Measurements from ENCODE around the gene S100A8.

The S100A8 gene

DNA sequence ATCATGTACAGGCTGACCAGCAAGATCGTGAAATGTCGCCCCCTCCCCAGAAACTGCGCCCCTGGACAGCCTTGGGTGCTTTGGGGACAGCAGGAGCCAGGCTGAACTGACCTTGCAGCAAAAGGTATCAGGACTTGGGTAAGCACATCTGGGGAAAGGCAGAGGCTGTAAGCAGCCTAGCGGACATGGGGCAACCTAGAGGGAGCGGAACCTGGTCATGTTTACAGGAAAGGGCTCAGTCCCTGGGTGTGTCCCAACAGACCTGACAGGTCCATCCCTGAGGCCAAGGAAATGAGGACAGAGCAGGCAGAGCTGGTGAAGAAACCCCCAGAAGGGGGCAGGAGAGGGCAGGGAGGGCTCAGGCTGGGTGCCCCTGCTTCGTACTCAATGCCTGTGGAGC is 3.1 kb upstream of the S100A8 start:
- no peaks in the 10 kb centered on the region for H3K9me2 ChIP-seq (replicated peaks; ENCODE audit: insufficient read depth, low read length)
- no peaks in the 10 kb centered on the region for H4K20me1 ChIP-seq (ENCODE audit: low read depth, low read length)
- H3F3A ChIP-seq (ENCODE audit: insufficient read depth) = no peaks in the 10 kb centered on the region
- no peaks in the 10 kb centered on the region for H3K36me3 ChIP-seq (ENCODE audit: low read length)
- no peak overlapping the region for H3K27ac ChIP-seq (ENCODE audit: low read depth, low read length)
- no peaks in the 10 kb centered on the region for H3K9me3 ChIP-seq (ENCODE audit: insufficient read depth, low read length)
- H3K79me2 ChIP-seq (ENCODE audit: insufficient read depth, low read length) = no peaks in the 10 kb centered on the region
- H3K27me3 ChIP-seq (ENCODE audit: low read length) = no peaks in the 10 kb centered on the region
- no peak overlapping the region for H3K4me2 ChIP-seq (ENCODE audit: low read depth, low read length, poor library complexity, severe bottlenecking)
- H3K9ac ChIP-seq (ENCODE audit: low read length) = no peak overlapping the region
- TF ChIP-seq EZH2phosphoT487 (conservative IDR thresholded peaks at IDR 0.05; ENCODE audit: low read length) = no peak
- TF ChIP-seq, protein P1, sequence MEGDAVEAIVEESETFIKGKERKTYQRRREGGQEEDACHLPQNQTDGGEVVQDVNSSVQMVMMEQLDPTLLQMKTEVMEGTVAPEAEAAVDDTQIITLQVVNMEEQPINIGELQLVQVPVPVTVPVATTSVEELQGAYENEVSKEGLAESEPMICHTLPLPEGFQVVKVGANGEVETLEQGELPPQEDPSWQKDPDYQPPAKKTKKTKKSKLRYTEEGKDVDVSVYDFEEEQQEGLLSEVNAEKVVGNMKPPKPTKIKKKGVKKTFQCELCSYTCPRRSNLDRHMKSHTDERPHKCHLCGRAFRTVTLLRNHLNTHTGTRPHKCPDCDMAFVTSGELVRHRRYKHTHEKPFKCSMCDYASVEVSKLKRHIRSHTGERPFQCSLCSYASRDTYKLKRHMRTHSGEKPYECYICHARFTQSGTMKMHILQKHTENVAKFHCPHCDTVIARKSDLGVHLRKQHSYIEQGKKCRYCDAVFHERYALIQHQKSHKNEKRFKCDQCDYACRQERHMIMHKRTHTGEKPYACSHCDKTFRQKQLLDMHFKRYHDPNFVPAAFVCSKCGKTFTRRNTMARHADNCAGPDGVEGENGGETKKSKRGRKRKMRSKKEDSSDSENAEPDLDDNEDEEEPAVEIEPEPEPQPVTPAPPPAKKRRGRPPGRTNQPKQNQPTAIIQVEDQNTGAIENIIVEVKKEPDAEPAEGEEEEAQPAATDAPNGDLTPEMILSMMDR (IDR thresholded peaks at IDR 0.05; ENCODE audit: insufficient read depth, low read length, poor library complexity, severe bottlenecking) = no peak
- H3K4me3 ChIP-seq (ENCODE audit: insufficient read depth, low read length, poor library complexity, severe bottlenecking) = no peak overlapping the region
- H2AFZ ChIP-seq (ENCODE audit: low read depth, low read length, severe bottlenecking) = no peak overlapping the region

DNA sequence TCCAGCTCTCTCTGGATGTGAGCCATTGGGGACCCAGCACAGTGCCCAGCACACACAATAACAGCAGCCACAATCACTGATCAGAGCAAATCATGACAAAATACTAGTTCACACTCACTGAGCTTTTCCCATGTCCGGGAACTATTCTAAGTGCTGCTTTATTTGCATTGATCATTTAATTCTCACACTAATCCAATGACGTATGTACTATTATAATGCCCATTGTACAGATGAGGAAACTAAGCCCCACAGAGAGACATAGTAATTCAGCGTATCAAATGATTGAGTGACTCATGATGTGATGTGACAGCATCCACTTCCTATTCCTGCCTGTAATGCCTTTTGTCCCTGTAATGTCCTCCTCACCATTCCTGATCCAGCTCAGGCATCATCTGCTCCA is 1.9 kb upstream of the S100A8 start:
- Histone ChIP-seq H3K79me2 (ENCODE audit: insufficient read depth, low read length) (no peaks in the 10 kb centered on the region), H3K9me2 (replicated peaks; ENCODE audit: insufficient read depth, low read length) (no peaks in the 10 kb centered on the region), H3K27me3 (ENCODE audit: low read length) (no peaks in the 10 kb centered on the region), H3F3A (ENCODE audit: insufficient read depth) (no peaks in the 10 kb centered on the region), H3K4me2 (ENCODE audit: low read depth, low read length, poor library complexity, severe bottlenecking) (no peak overlapping the region), H3K9me3 (ENCODE audit: insufficient read depth, low read length) (no peaks in the 10 kb centered on the region), H2AFZ (ENCODE audit: low read depth, low read length, severe bottlenecking) (no peak overlapping the region), H4K20me1 (ENCODE audit: low read depth, low read length) (no peaks in the 10 kb centered on the region), H3K4me3 (ENCODE audit: insufficient read depth, low read length, poor library complexity, severe bottlenecking) (no peak overlapping the region), H3K36me3 (ENCODE audit: low read length) (no peaks in the 10 kb centered on the region), H3K9ac (ENCODE audit: low read length) (no peak overlapping the region), H3K27ac (ENCODE audit: low read depth, low read length) (no peak overlapping the region)
- no peak for TF ChIP-seq EZH2phosphoT487 (conservative IDR thresholded peaks at IDR 0.05; ENCODE audit: low read length)
- TF ChIP-seq, protein P1 (IDR thresholded peaks at IDR 0.05; ENCODE audit: insufficient read depth, low read length, poor library complexity, severe bottlenecking) = no peak

DNA sequence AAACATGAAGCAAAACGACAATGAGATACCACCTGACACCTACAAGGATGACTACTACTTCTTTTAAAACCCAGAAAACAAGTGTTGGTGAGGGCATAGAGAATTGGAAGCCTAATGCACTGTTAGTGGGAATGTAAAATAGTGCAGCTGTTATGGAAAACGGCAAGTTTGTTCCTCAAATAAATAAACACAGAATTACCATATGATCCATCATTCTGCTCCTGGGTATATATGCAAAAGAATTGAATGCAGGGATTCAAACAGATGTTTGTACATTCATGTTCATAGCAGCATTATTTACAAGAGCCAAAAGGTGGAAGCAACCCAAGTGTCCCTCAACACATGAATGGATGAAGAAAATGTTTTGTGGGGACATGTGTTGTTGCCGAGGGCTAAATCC is 1.4 kb upstream of the S100A8 start:
- Histone ChIP-seq H2AFZ (ENCODE audit: low read depth, low read length, severe bottlenecking) (no peak overlapping the region), H4K20me1 (ENCODE audit: low read depth, low read length) (no peaks in the 10 kb centered on the region), H3K9me2 (replicated peaks; ENCODE audit: insufficient read depth, low read length) (no peaks in the 10 kb centered on the region), H3K9ac (ENCODE audit: low read length) (no peak overlapping the region), H3K9me3 (ENCODE audit: insufficient read depth, low read length) (no peaks in the 10 kb centered on the region), H3F3A (ENCODE audit: insufficient read depth) (no peaks in the 10 kb centered on the region), H3K4me2 (ENCODE audit: low read depth, low read length, poor library complexity, severe bottlenecking) (no peak overlapping the region), H3K36me3 (ENCODE audit: low read length) (no peaks in the 10 kb centered on the region), H3K27me3 (ENCODE audit: low read length) (no peaks in the 10 kb centered on the region), H3K4me3 (ENCODE audit: insufficient read depth, low read length, poor library complexity, severe bottlenecking) (no peak overlapping the region), H3K79me2 (ENCODE audit: insufficient read depth, low read length) (no peaks in the 10 kb centered on the region), H3K27ac (ENCODE audit: low read depth, low read length) (no peak overlapping the region)
- TF ChIP-seq, protein P1 (IDR thresholded peaks at IDR 0.05; ENCODE audit: insufficient read depth, low read length, poor library complexity, severe bottlenecking) = no peak
- no peak for TF ChIP-seq EZH2phosphoT487 (conservative IDR thresholded peaks at IDR 0.05; ENCODE audit: low read length)
